Fibroblast of lung (primary cell): Measurements from ENCODE around the gene ZFYVE26. TPM values are rescaled to one million over a fixed set of nuclear protein-coding genes. Genes with fewer than 3 reads are reported as not detected.

Source experiments
- DNase-seq, 2 donors: peaks; one replicate each; pipeline versions ENCODE4 v3.0.0 to v3.0.0-alpha.2; 2010; ENCODE audit warnings: low read depth in 2 of 2
- H2AFZ ChIP-seq: 2 replicates; pipeline ENCODE4 v1.5.1; 2012; ENCODE audit warnings: low read length, control low read depth, inconsistent platforms
- H3K27ac ChIP-seq: 2 replicates; pipeline ENCODE4 v1.5.1; 2011; ENCODE audit warnings: low read length, control low read depth; ENCODE audit not compliant: insufficient read depth
- H3K27me3 ChIP-seq: 2 replicates; pipeline ENCODE4 v1.5.1; 2011; ENCODE audit warnings: mild to moderate bottlenecking, low read length; ENCODE audit not compliant: control insufficient read depth, insufficient read depth
- H3K36me3 ChIP-seq: 2 replicates; pipeline ENCODE4 v1.5.1; 2011; ENCODE audit warnings: low read length; ENCODE audit not compliant: control insufficient read depth, insufficient read depth
- H3K4me1 ChIP-seq: 2 replicates; pipeline ENCODE4 v1.5.1; 2011; ENCODE audit warnings: low read length; ENCODE audit not compliant: control insufficient read depth, insufficient read depth; ENCODE audit errors: extremely low read depth
- H3K4me2 ChIP-seq: 2 replicates; pipeline ENCODE4 v1.5.1; 2011; ENCODE audit warnings: low read length, control low read depth; ENCODE audit not compliant: insufficient read depth; ENCODE audit errors: extremely low read depth
- H3K4me3 ChIP-seq, 4 experiments: fragments of 200-600 bp in 1 of 4; sonication (generic) in 1 of 4; replicated peaks in 1 of 4; 2 replicates each; pipeline ENCODE4 v1.5.1; 2011 to 2016; ENCODE audit warnings: low read length in 4 of 4, low read depth in 3 of 4, mild to moderate bottlenecking in 3 of 4, control low read depth in 2 of 4, inconsistent platforms in 1 of 4, mixed read lengths in 1 of 4; ENCODE audit not compliant: insufficient read depth in 1 of 4; ENCODE audit errors: control extremely low read depth in 1 of 4
- H3K79me2 ChIP-seq: 2 replicates; pipeline ENCODE4 v1.5.1; 2012; ENCODE audit warnings: mild to moderate bottlenecking, low read length, inconsistent platforms; ENCODE audit not compliant: control insufficient read depth, insufficient read depth
- H3K9ac ChIP-seq: 2 replicates; pipeline ENCODE4 v1.5.1; 2011; ENCODE audit warnings: mild to moderate bottlenecking, low read length, control low read depth; ENCODE audit not compliant: insufficient read depth
- H3K9me3 ChIP-seq: 2 replicates; pipeline ENCODE4 v1.5.1; 2012; ENCODE audit warnings: low read depth, low read length; ENCODE audit not compliant: control insufficient read depth, insufficient read depth
- H4K20me1 ChIP-seq: 2 replicates; pipeline ENCODE4 v1.5.1; 2011; ENCODE audit warnings: low read length; ENCODE audit not compliant: control insufficient read depth, insufficient read depth; ENCODE audit errors: extremely low read depth
- EZH2 ChIP-seq: IDR thresholded peaks from 2 replicates; pipeline ENCODE4 v1.5.1; 2012; ENCODE audit warnings: low read length, control low read depth, mild to moderate bottlenecking; ENCODE audit errors: missing control alignments
- polyA plus RNA-seq, 2 donors: library from polyadenylated mRNA; depleted of rRNA in 1 of 2; stranded (reverse) in 1 of 2; unstranded in 1 of 2; fragments of >200 nt; gene quantifications; 2 replicates each; pipeline ENCODE4 v1.2.1, GENCODE V29; 2011 to 2012; ENCODE audit warnings: missing spikeins in 1 of 2
- total RNA-seq: library from RNA; depleted of rRNA; stranded (reverse); fragments of >200 nt; gene quantifications from 2 replicates; pipeline ENCODE4 v1.2.1, GENCODE V29; 2014
- TF ChIP-seq, protein P1 (sequence below), 2 donors: IDR thresholded peaks in 1 of 2; conservative IDR thresholded peaks in 1 of 2; 1 replicate in 1 of 2; 2 replicates in 1 of 2; pipeline ENCODE4 v1.5.1; 2011 to 2012; ENCODE audit warnings: low read length in 2 of 2, control low read depth in 1 of 2, inconsistent platforms in 1 of 2, low read depth in 1 of 2, mild to moderate bottlenecking in 1 of 2

Gene ZFYVE26
- total and polyA plus RNA-seq, 2 donors (not counting 1 experiment from before 2014, with no cell fraction given): 8.4 to 18.7 TPM

DNA sequence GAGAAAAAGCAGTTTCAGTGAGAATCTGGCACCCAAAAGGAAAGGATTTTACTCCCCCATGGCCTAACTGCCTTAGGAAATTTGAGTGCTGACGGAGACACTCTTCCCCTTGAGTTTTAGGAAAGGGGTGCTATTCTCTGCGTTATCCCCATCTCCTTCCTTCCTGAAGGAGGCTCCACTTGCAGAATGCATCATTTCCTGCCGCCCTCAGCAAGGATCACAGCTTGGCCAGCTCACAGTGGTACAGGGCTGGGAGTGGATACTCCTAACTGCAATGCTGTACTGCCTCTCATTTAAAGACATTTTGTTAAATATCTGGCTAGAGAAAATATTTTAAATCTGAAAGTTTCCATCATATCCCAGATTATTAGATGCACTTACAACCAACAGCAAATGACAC, 81.7 kb downstream of the ZFYVE26 start:
- H2AFZ ChIP-seq: no peak overlapping the region
- no peak for TF ChIP-seq EZH2
- TF ChIP-seq, protein P1, sequence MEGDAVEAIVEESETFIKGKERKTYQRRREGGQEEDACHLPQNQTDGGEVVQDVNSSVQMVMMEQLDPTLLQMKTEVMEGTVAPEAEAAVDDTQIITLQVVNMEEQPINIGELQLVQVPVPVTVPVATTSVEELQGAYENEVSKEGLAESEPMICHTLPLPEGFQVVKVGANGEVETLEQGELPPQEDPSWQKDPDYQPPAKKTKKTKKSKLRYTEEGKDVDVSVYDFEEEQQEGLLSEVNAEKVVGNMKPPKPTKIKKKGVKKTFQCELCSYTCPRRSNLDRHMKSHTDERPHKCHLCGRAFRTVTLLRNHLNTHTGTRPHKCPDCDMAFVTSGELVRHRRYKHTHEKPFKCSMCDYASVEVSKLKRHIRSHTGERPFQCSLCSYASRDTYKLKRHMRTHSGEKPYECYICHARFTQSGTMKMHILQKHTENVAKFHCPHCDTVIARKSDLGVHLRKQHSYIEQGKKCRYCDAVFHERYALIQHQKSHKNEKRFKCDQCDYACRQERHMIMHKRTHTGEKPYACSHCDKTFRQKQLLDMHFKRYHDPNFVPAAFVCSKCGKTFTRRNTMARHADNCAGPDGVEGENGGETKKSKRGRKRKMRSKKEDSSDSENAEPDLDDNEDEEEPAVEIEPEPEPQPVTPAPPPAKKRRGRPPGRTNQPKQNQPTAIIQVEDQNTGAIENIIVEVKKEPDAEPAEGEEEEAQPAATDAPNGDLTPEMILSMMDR (conservative IDR thresholded peaks at IDR 0.05 in 1 of 2, IDR thresholded peaks at IDR 0.05 in 1 of 2; ENCODE audit: low read depth in 1 of 2, low read length in 2 of 2): peak in 1 of 2 donors; percentile 7
- no peak overlapping the region for H3K9ac ChIP-seq

DNA sequence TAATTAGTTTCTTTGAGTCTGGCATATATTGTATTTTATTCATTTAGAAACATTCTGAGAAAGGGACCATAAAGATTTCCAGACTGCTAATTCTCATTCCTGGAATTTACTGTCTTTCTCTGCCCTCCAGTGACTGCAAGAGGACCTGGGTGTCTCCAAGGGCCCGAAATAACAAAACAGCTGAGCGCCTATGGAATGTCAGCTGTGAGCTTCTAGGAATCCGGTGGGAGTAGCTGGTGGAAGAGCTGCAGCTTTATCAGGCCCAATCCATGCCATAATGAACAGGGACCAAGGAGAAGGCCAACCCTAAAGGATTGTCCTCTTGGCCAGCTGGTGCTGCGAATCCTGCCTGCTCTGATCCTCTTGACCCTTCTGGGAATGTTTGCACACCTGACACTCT, 82.8 kb downstream of the ZFYVE26 start:
- Histone ChIP-seq H3K4me1 (no peaks in the 10 kb centered on the region), H3K4me2 (no peak overlapping the region), H3K9ac (no peak overlapping the region), H3K79me2 (no peaks in the 10 kb centered on the region), H3K27me3 (peaks cover 17% of the 10 kb centered on the region), H3K36me3 (no peaks in the 10 kb centered on the region), H4K20me1 (no peaks in the 10 kb centered on the region), H2AFZ (no peak overlapping the region), H3K9me3 (no peaks in the 10 kb centered on the region), H3K4me3 (no peak overlapping the region), H3K27ac (no peak overlapping the region)
- TF ChIP-seq, protein P1 (conservative IDR thresholded peaks at IDR 0.05 in 1 of 2, IDR thresholded peaks at IDR 0.05 in 1 of 2; ENCODE audit: low read depth in 1 of 2, low read length in 2 of 2): no peak
- TF ChIP-seq EZH2: no peak
- no peak for DNase-seq

More for the DNA sequence above, 81.7 kb downstream of the ZFYVE26 start:
- no peaks in the 10 kb centered on the region for H4K20me1 ChIP-seq
- no peak overlapping the region for H3K4me3 ChIP-seq
- H3K79me2 ChIP-seq: no peaks in the 10 kb centered on the region
- no peak overlapping the region for H3K27ac ChIP-seq
- no peaks in the 10 kb centered on the region for H3K4me1 ChIP-seq
- peaks cover 8% of the 10 kb centered on the region for H3K27me3 ChIP-seq
- no peak for DNase-seq
- no peaks in the 10 kb centered on the region for H3K9me3 ChIP-seq
- no peak overlapping the region for H3K4me2 ChIP-seq
- no peaks in the 10 kb centered on the region for H3K36me3 ChIP-seq

- Histone ChIP-seq H3K36me3 (no peaks in the 10 kb centered on the region), H3K27me3 (peaks cover 26% of the 10 kb centered on the region), H3K79me2 (no peaks in the 10 kb centered on the region), H3K9me3 (no peaks in the 10 kb centered on the region), H3K4me3 (no peak overlapping the region), H4K20me1 (no peaks in the 10 kb centered on the region), H2AFZ (no peak overlapping the region), H3K4me1 (no peaks in the 10 kb centered on the region), H3K4me2 (no peak overlapping the region), H3K9ac (no peak overlapping the region), H3K27ac (no peak overlapping the region)
- TF ChIP-seq EZH2: no peak
- TF ChIP-seq, protein P1 (conservative IDR thresholded peaks at IDR 0.05 in 1 of 2, IDR thresholded peaks at IDR 0.05 in 1 of 2; ENCODE audit: low read depth in 1 of 2, low read length in 2 of 2): no peak
- DNase-seq: no peak
These were observed 87.1 kb downstream of the ZFYVE26 start for GRCh38 chr14:67729072-67729885.
